NCI-H146 treated with DMSO at 0.1 percent for 48 hours (cell line): Measurements from ENCODE around the gene C11orf58.

Source experiments
- DNase-seq: peaks from one replicate; lab custom pipeline; 2025; ENCODE audit not compliant: unreplicated experiment; lab: John Stamatoyannopoulos, UW

Gene C11orf58

DNA sequence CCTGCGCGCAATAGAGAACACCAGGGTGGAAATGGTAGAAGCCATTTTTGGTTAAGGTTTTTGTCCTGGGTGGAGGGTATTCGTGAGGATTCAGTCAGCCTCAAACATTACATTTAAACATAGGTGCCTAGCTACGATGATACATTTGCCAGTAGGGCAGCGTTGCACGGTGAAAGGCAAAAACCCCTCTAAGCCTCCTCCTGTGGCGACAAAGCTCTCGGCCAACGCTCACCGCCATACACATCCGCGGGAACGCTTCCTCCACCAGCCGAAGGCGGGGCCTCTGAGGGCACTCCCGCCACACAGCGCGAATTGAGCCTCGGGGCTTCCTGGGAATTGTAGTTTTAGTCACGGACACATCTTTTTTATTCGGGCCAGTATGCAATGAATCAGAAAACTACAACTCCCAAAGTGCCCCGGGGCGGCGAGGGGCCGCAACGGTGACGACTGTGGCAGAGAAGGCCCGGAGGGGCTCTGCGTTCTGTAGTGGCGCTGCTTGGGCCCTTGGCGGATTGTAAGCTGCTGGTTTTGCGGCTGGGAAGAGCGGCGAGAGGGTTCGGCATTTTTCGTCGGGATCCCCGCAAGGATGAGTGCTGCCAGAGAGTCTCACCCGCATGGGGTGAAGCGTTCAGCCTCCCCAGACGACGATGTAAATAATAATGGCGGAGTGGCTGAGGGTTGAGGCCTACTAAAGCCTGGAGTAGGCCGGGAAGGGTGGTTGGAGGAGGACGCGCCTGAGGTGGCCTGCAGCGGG is at the start of gene C11orf58:
Gene C11orf58, plus strand, starts transcription at position 455 of the 754 bp plus-strand sequence. Its CDS starts 132 bp downstream, at position 587.
- peak; percentile 95 for DNase-seq

DNA sequence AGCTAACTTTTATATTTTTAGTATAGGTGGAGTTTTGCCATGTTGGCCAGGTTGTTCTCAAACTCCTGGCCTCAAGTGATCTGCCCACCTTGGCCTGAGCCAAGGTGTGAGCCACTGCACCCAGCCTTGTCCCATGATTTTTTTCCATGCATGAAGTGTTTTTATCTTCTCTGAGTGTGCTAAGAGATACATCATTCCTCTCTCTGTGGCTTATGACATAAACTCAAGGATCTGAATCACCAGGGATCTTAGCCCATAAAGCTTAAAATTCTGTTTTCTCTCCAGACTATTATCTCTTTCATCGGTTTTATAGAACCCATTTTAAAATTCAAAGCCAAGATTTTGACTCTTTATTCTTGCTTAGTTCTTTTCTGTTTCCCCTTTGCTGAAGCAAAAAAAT is 48.4 kb upstream of the C11orf58 start:
- DNase-seq = no peak

DNA sequence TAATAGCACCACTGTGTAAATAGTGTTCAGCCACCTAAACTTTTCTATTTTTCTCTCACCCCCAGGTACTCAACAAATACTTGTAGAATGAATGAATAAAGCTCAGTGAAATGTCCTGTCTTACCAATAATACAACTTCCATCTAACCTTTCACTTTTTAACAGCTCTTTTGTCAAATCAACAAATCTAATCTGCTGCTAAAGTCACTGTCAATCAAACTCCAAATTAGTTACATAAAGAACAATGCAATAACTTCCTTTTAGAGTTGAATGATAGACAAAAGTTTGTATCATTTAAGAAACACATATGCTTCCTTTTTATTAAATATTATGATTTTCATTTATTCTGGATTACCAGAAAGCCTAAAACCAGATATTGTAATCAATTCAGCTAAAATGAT is 34.7 kb upstream of the C11orf58 start:
- DNase-seq = no peak

DNA sequence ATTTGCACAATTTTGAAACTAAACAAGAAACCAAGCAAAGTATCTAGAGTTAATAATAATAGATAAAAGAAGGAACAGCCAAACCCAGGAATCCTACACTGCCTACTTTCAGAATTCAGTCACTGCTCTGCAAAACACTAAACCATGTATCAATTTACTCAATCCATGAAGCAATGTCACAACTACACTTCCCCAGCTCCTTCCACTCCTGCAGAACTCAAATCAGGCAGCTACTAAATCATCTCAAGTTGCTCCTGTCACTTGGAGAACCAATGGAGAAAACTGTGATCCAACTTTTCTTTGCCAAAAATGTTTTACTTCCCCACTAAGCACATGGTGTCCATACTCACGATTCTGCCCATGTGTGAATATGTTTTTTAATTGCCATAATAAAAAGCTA is 24.9 kb upstream of the C11orf58 start:
- no peak for DNase-seq

DNA sequence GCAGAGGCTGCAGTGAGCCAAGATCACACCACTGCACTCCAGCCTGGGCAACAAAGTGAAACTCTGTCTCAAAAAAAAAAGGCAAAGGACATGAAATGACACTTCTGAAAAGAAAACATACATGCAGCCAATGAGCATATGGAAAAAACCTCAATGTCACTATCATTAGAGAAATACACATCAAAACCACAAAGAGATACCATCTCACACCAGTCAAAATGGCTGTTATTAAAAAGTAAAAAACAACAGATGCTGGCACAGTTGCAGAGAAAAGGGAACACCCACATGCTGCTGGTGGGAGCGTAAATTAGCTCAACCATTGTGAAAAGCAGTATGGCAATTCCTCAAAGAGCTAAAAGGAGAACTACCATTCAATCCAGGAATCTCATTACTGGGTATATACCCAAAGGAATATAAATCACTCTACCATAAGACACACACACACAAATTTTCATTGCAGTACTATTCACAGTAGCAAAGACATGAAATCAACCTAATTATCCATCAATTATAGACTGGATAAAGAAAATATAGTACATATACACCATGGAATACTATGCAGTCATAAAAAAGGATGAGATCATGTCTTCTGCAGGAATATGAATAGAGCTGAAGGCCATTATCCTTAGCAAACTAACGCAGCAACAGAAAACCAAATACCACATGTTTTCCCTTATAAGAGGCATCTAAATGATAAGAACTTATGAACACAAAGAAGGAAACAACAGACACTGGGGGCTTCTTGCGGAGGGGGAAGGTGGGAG is 15.7 kb upstream of the C11orf58 start:
- no peak for DNase-seq

DNA sequence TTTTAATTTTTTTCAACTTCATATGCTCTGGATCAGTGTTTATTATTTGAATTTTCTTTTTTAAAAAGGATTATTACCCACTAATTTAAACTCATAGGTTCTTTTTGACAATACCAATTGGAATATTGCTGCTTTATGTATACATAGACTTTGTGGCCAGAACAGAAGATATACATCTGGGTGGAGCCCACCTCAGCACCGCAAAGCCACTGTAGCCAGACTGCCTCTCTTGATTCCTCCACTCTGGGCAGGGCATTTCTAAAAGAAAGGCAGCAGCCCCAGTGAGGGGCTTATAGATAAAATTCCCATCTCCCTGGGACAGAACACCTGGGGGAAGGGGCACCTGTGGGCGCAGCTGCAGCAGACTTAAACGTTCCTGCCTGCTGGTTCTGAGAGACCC is 10.6 kb upstream of the C11orf58 start:
- no peak for DNase-seq

DNA sequence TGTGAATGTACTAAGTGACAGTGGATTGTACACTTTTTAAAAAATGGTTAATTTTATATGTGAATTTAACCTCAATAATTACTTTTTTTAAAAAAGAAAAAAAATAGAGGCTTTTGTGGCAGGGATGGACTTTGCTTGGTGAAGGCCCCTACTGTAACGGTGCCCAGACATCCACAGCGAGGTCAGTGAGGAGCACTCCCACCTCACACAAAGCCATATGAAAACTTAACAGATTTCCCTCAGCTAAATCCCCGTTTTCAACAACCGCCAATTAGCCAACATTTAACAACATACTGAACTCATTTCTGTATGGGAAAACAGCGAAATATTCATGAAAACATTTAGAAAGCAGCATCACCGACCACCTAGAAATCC is 642 bp upstream of the C11orf58 start:
- peak; percentile 33 for DNase-seq

DNA sequence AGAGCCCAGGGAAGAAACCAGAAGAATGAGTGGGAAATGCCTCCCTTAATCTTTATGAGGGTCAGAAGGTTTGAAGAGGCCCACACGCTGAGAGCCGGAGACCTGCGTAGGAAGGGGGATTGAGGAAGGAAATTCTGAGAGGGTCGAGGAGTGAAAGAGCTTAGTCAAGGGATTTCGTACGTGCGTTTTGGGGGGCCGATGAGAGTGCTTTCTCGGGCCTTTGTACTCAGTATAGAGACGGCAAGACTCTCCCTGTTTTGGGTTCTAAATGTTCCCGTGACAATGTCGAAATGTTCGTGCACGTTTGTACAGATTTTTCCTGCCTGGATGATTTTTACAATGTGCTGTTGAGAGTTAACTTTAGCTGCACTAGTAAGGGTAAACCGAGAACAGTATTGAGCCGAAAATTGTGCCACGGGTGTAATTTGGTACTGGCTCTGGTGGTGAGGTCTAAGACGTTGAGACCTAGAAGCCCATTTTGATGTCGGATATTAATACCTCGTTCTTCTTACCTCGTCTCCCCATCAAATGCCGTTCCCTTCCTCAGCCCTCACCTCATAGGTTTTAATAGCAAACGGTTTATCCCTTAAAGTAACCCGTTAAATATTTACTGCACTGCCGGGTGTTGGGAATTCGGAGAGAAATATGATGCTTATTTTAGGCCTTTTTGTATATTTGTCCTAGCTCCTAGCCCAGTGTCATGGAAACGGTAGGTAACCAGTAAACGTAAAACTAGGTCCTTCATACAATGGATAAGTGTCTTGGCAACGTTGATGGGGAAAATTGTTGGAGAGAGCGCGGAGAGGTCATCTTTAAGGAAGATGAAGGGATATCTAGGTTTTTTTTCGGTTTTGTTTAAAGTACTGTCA is 734 bp downstream of the C11orf58 start:
- DNase-seq = peak; percentile 9

DNA sequence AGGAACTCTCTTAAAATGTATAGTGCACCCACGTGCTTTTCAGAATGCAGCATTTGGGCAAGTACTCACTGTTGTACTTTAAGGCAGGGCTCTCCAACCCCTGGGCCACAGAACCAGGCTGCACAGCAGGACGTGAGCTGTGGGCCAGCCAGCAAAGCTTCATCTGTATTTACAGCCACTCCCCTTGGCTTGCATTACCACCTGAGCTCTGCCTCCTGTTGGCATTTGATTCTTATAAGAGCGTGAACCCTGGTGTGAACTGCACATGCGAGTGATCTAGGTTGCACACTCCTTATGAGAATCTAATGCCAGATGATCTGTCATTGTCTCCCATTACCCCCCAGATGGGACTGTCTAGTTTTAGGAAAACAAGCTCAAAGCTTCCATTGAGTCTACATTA is 3.0 kb downstream of the C11orf58 start:
- no peak for DNase-seq

DNA sequence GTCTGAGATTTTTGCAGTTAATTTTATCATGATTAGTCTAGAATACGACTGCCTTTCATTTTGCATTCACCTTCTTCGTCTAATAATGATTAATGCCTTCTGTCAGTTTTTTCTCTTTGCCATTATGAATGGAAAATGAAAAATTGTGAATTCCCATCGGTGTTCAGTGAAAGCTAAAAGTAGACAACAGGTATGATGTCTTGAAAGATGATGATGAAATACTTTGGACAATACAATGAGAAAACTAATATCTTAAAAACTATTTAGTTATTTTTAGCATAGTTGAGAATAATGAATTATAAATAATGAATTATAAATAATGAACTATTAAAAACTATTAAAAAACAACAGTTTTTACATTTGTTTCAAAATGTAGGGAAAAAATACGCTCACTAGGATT is 5.0 kb downstream of the C11orf58 start:
- no peak for DNase-seq

DNA sequence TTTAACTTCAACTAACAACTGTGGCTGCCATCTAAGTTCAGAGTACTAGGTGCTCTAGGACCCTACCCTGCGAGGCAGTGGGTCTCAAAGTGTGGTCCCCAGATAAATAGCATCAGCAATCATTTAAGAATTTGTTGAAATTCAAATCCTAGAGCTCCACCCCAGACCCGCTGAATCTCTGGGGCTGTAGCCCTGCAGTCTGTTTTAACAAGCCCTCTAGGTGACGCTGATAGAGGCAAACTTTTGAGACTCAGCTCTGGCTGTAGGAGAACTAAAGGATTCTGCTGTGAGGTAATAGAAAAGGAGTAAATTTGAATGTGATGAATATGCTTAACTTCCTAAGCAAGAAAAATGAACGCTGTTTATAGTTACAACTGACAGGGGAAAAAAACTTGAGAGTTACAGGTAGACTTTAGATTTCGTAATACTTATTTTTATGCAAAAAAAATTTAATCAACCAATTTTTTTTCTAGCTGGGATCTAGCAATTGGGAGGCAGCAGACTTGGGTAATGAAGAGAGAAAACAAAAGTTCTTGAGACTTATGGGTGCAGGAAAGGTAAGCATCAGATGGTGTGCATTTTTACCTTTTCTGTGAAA is 5.8 kb downstream of the C11orf58 start:
- DNase-seq = no peak

DNA sequence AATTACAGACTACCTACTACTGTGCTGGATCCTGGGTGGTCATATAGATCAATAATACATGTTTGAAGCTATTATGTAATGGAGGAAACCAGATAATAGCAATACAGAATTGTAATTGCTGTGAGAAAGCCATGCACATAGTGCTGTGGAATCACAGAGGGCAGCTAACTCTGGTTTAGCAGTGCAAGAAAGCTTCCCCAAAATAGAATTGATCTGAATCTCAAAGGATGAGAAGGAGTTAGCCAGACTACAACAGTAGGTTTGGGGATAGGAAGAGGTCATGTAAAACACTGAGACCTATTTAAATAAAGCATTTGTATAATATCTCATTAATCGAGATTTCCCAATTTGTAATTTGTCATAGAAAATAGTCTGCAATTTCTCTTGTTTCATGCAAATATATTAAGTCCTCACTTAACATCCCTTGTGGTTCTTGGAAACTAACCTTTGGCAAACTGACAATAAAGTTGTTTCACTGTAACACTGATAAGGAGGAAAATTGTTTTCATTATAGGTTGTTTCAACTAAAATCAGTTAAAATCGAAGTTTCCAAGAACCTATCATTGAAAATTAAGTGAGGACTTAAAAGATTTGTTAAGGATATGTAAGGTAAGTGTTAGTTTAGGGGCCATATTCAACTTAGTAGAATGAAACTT is 7.6 kb downstream of the C11orf58 start:
- DNase-seq = peak; percentile 55

DNA sequence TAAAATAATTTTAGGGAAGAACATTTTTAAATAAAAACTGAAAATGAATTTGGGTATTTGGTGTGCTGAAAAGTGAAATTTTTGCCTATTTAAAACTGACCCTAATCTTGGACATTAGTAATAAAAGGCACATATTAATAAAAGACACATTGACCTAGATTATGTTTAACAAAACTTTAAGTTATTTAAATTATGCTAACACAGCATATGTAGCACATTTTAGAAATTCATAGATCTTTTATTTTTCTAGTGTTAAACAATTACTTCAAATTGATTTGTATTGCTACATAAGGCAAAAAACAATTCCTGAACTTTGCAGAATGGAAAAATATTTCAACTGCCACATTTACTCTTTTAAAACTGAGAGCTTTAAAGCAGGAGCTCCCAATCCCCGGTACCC is 10.6 kb downstream of the C11orf58 start:
- no peak for DNase-seq

DNA sequence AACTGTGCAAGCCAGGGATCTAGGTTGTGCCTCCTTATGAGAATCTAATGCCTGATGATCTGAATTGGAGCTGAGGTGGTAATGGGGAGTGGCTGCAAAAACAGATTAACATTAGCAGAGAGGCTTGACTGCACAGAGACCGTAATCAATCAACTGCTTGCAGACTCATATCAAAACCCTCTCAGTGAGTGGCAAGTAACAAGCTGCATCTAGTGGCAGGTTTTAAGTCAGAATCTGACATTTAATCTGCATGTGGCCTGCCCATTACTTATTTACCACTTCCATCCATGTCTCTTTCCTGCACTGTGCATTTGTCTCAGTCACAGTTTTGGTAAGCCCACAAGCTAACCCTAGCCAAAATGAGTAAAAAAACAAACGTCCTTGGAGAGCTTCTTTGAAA is 11.2 kb downstream of the C11orf58 start:
- DNase-seq = no peak

DNA sequence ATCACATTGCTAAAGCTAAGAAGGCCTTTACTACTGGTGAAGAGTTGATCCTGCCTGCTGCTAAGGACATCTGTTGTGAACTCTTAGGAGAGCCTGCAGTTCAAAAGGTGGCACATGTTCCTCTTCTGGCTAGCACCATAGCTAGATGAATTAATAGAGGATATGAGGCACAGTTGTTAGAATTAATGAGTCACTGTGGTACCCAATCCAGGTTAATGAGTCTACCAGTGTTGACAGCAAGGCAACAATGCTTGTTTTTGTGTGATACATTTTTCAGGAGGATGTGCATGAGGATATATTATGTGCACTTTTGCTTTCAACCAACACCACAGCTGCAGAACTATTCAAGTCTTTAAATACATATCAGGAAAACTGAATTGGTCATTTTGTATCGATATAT is 12.0 kb downstream of the C11orf58 start:
- no peak for DNase-seq

DNA sequence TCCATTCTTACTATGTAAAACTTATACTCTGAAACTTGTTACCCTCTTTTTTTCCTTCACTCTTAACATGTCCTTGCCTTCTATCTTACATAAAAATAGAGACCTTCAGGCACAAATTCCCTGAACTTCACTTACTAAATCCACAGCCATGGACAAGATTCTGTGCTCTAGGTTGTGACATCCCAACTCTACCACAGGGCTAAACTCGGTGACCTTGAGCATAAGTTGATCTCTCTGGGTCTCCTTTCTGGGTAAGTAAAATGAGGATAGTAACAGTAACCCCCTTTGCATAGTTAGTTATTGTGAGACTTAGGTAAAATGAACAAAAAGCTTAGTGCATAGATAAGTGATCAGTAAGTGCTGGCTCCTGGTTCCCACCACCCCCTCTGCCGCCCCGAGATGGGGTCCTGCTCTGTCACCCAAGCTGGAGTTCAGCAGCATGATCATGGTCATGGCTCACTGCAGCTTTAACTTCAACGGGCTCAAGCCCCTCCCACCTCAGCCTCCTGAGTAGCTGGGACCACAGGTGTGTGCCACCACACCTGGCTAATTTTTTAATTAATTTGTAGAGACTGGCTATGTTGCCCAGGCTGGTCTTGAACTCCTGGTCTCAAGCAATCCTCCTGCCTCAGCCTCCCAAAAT is 20.1 kb downstream of the C11orf58 start:
- no peak for DNase-seq

DNA sequence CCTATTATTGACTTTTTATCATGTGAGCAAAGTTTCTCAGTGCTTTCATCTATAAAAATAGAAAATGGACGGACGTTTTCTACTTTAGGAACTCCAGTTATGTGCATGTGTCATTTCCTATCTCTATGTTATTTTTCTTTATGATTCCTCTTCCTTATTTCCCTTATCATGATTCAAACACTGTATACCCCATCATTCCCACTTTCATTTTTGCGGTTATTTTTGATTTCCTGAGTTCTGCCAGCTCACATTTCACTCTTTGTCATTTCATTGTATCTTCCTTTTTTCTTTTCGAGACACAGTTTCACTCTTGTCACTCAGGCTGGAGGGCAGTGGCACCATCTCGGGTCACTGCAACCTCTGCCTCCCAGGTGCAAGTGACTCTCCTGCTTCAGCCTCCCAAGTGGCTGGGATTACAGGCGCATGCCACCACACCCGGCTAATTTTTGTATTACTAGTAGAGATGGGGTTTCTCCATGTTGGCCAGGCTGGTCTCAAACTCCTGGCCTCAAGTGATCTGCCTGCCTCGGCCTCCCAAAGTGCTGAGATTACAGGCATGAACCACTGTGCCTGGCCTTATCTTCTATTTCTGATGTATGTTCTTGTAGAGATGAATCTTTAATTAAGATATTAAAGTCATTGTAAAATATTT is 21.5 kb downstream of the C11orf58 start:
- DNase-seq = no peak

DNA sequence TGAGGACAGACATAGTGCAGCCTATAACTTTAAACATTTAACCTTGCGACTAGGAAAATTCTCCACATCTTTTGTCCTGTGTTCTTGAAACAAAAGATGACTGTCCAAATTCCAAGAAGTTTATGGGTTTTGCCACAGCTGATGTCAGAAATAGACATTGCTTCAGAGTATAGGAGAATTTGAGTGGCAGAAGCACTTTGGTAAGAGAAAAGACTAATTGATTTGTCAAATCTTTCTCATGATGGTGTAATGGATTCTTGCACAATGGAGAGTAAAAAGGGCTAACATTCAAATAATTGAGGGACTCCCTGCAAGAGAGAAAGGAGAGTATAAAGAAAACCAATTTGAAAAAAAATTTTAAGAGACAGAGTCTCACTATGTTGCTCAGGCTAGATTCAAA is 25.3 kb downstream of the C11orf58 start:
- DNase-seq = no peak

DNA sequence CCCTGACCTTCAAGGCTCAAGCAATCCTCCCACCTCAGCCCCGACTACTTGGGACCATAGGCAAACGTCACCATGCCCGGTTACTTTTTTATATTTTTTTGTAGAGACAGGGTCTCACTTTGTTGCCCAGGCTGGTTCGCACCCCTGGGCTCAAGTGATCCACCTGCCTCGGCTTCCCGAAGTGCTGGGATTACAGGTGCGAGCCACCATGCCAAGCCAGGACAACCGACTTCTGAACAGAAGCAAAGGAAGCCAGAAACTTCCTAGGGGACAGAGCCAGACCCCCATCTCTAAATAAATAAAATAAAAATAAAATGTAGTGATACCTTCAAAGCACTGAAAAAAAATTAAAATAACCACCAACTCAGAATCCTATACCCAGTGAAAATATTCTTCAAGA is 26.4 kb downstream of the C11orf58 start:
- no peak for DNase-seq

DNA sequence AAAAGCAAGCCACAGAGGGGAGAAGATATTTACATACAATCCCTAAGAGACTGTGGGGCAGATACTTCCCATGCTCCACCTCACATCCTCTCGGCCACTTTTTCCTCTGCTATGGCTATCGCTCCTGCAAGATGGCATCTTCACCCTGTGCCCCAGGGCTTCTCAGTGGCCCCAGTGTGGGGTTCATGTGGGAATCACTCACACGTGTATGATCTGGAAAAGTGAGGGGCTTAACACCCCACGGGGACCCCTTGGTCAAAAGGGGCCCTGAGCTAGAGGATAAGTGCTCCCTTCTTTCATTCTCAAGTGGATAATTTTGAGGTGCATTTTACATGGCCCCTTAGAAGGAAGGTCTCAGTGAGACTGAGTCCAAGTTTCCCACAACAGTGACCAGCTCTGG is 28.7 kb downstream of the C11orf58 start:
- no peak for DNase-seq
